ENCODE results near the gene OR7E24. TPM values are rescaled to one million over a fixed set of nuclear protein-coding genes. Genes with fewer than 3 reads are reported as not detected.

The OR7E24 gene
- total and polyA plus RNA-seq, 5 donors from 2014 or later: not detected

GRCh38 chr19:9296336-9296735 is 45.6 kb downstream of the OR7E24 start:
- Mint-ChIP-seq H3K4me3 (no peak overlapping the region), H3K36me3 (peaks cover 66% of the 10 kb centered on the region), H3K4me1 (peaks cover 0 to 4% (median 0%) of the 10 kb centered on the region in 4 donors), H3K27me3 (no peaks in the 10 kb centered on the region), H3K9me3 (peaks cover 3 to 83% (median 47%) of the 10 kb centered on the region in 7 donors), H3K27ac (no peak overlapping the region)
- Histone ChIP-seq H3K27me3 (ENCODE audit: control insufficient read depth, insufficient read depth, low read length) (no peaks in the 10 kb centered on the region), H3K4me1 (ENCODE audit: control insufficient read depth, insufficient read depth, low read length, poor library complexity, severe bottlenecking) (no peaks in the 10 kb centered on the region), H3K36me3 (ENCODE audit: control insufficient read depth, insufficient read depth, low read length) (peaks cover 73% of the 10 kb centered on the region), H3K27ac (ENCODE audit: insufficient read depth, low read length, poor library complexity, severe bottlenecking) (no peak overlapping the region), H3K4me3 (ENCODE audit: low read depth, low read length) (peak overlapping the region; percentile 28), H3K9me3 (ENCODE audit: control insufficient read depth in 2 of 2, low read length in 2 of 2) (peaks cover 86 to 98% of the 10 kb centered on the region in 2 experiments)
- ATAC-seq (ENCODE audit: low read depth in 2 of 2) (no peak), DNase-seq (no peak)

Other genes with a start within 250 kb of the OR7E24 start
- 0.07 TPM for gene MUC16, start 240.5 kb upstream of the OR7E24 start, total RNA-seq
- not detected for gene MUC16, start 240.5 kb upstream of the OR7E24 start, polyA plus RNA-seq
- gene OR1M1, start 163.9 kb upstream of the OR7E24 start, total RNA-seq: not detected
- gene OR1M1, start 163.9 kb upstream of the OR7E24 start, polyA plus RNA-seq: not detected
- not detected for gene OR7G2, start 143.5 kb upstream of the OR7E24 start, total RNA-seq
- gene OR7G2, start 143.5 kb upstream of the OR7E24 start, polyA plus RNA-seq: not detected
- gene OR7G1, start 135.2 kb upstream of the OR7E24 start, total RNA-seq: not detected
- gene OR7G1, start 135.2 kb upstream of the OR7E24 start, polyA plus RNA-seq: not detected
- not detected for gene OR7G3, start 124.0 kb upstream of the OR7E24 start, total RNA-seq
- not detected for gene OR7G3, start 124.0 kb upstream of the OR7E24 start, polyA plus RNA-seq
- gene ZNF317, start 110.5 kb upstream of the OR7E24 start, total RNA-seq: 92.4 TPM
- 10 to 100 TPM; 27.5 to 42.5 (median 37.0) TPM for gene ZNF317, start 110.5 kb upstream of the OR7E24 start, polyA plus RNA-seq
- not detected for gene OR7D2, start 72.0 kb upstream of the OR7E24 start, total RNA-seq
- gene OR7D2, start 72.0 kb upstream of the OR7E24 start, polyA plus RNA-seq: not detected
- gene OR7D4, start 31.3 kb upstream of the OR7E24 start, total RNA-seq: not detected
- not detected for gene OR7D4, start 31.3 kb upstream of the OR7E24 start, polyA plus RNA-seq
- 11.7 TPM for gene ZNF699, start 58.9 kb downstream of the OR7E24 start, total RNA-seq
- 10 to 100 TPM; 13.9 to 41.7 (median 14.2) TPM for gene ZNF699, start 58.9 kb downstream of the OR7E24 start, polyA plus RNA-seq
- gene ZNF559, start 73.2 kb downstream of the OR7E24 start, total RNA-seq: 12.2 TPM
- 10 to 100 TPM; 22.0 to 37.3 (median 33.7) TPM for gene ZNF559, start 73.2 kb downstream of the OR7E24 start, polyA plus RNA-seq
- gene ZNF177, start 112.1 kb downstream of the OR7E24 start, total RNA-seq: 0.81 TPM
- under 1 TPM; 0.19 to 0.67 (median 0.61) TPM for gene ZNF177, start 112.1 kb downstream of the OR7E24 start, polyA plus RNA-seq
- 63.3 TPM for gene ZNF266, start 184.6 kb downstream of the OR7E24 start, total RNA-seq
- gene ZNF266, start 184.6 kb downstream of the OR7E24 start, polyA plus RNA-seq: 10 to 100 TPM; 19.9 to 23.3 (median 21.4) TPM
- gene ZNF560, start 247.7 kb downstream of the OR7E24 start, total RNA-seq: not detected
- gene ZNF560, start 247.7 kb downstream of the OR7E24 start, polyA plus RNA-seq: not detected

All from CD4-positive, CD25-positive, alpha-beta regulatory T cell (primary cell).